SIG-M5 treated with dmso at 0.1 percent for 504 hours (cell line): Measurements from ENCODE around the gene EPB41L5.
A peak's percentile ranks its signal among the peaks of the same experiment; 100 is the strongest.
"Not testable (repeated sequence)": the region's sequence is repeated elsewhere in the genome, so short reads cannot be mapped to it uniquely, and the experiment has no call there.

Source experiments
- DNase-seq: peaks from one replicate; lab custom pipeline; 2025; ENCODE audit not compliant: unreplicated experiment; lab: John Stamatoyannopoulos, UW

Gene EPB41L5

GRCh38 chr2:120140866-120141265 is 128.0 kb downstream of the EPB41L5 start:
- DNase-seq, result no peak

DNA sequence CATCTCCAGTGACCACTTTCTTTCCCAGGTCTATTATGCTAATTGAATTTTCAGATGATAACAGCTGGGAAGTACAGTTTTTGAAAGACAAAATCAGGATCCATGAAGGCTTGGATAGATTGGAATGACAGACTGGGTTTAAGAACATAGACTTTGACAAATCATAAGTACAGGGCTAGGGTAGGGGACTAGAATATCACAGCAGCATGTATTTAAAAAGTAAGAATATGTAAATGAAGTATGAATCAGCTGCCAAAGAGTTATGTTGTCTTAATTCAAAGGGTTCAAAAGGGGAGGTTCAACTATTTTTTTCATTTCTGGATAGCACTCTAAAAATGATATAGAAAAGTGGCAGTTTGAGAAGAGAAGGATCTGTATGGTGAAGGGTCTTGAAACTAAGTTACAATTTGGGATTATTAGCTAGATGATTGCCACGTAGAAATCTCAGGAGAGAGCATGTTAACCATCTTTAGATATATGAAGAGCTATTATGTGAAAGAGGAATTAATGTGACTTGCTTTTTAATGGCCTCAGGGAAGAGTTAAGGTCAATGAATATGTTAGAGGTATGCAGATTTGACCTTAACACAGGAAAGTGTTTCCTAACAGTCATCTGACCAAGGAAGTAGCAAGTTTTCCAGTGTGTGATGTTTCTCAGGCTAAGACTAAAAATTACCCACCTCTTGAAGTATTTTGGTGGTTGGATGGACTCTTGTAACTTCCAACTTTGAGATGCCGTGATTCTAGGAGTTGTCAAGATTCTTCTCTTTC is 128.6 kb downstream of the EPB41L5 start:
- no peak for DNase-seq

GRCh38 chr2:120142528-120143219 is 129.8 kb downstream of the EPB41L5 start:
- DNase-seq, result no peak

DNA sequence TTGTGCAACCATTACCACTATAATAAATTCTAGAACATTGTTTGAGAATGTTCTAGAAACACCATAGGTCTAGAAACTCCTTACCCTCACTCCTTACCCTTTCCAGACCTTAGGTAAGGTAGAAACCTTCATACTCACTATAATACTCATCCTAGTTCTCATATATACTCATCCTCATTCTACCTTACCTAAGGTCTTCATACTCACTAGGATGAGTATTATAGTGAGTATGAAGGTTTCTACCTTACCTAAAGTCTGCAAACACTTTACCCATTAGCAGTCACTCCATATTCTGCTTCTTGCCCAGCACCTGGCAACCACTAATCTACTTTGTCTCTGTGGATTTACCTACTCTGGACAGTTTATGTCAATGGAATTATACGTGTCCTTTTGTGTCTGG is 135.4 kb downstream of the EPB41L5 start:
- no peak for DNase-seq

DNA sequence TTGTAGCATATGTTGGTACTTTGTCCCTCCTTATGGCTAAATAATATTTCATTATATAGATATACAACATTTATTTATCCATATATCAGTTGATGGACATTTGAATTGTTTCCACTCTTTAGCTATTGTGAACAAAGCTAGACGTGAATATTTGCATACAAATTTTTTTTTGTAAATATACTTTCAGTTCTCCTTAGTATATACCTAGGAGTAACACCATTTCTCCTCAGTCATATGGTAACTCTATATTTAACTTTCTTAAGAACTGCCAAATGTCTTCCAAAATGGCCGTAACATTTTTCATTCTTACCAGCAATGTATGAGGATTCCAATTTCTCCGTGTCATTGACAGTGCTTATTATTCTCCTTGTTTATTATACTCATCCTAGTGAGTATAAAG is 135.8 kb downstream of the EPB41L5 start:
- DNase-seq, result no peak

DNA sequence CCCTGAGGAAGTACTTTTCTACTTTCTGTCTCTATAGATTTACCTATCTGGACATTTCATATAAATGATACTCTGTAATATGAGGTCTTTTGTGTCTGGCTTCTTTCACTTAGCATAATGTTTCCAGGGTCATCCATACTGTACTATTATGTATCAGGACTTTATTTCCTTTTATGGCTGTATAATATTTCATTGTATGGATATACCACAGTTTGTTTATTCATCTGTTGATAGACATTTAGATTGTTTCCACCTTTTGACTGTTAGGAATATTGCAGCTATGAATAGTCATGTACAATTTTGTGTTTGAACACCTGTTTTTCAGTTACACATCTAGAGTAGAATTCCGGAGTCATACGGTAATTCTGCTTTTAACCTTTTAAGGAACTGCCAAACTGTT is 136.5 kb downstream of the EPB41L5 start:
- no peak for DNase-seq

GRCh38 chr2:120150040-120150482 is 137.2 kb downstream of the EPB41L5 start:
- no peak for DNase-seq

- DNase-seq, result no peak
Measured at GRCh38 chr2:120155308-120155707, 142.4 kb downstream of the EPB41L5 start.

- DNase-seq, result not testable (repeated sequence)
Measured at GRCh38 chr2:120158658-120159057, 145.8 kb downstream of the EPB41L5 start.

DNA sequence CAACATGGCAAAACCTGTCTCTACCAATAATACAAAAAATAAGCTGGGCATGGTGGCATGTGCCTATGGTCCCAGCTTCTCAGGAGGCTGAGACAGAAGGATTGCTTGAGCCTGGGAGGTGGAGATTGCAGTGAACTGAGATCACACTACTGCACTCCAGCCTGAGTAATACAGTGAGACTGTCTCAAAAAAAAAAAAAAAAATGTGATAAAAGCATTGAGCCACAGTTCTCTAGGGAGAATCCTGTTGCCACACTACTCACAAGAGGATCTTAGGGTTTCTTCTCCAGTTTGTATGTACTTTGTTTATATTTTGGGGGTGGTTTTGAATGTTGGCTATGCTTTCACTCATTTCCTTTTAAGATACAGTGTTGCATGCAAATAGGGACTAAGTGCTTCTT is 148.3 kb downstream of the EPB41L5 start:
- DNase-seq, result no peak

GRCh38 chr2:120162716-120163115 is 149.8 kb downstream of the EPB41L5 start:
- no peak for DNase-seq

DNA sequence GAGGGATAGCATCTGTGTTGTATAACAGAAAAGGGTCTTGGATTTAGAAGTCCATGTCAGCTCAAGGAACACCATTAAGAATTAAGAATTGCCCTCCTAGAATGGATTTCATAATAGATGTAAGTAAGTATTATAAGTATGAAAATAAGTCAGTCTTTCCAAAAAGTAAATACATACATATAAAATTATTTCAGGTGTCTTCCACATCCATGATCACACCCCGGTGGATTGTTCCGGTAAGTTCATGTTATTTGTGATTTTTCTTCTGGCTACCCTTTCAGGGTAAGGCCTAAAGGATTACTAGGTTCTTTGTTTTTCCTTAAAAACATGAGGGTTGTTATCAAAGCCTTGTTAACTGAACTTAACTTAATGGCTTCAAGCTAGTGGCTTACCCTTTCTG is 154.4 kb downstream of the EPB41L5 start:
- DNase-seq, result no peak

- no peak for DNase-seq
Measured at GRCh38 chr2:120169020-120169419, 156.1 kb downstream of the EPB41L5 start.

GRCh38 chr2:120174963-120175581 is 162.2 kb downstream of the EPB41L5 start:
- peak; percentile 51 for DNase-seq

- DNase-seq, result no peak
Measured at GRCh38 chr2:120176526-120176925, 163.6 kb downstream of the EPB41L5 start.

GRCh38 chr2:120177001-120177621 is 164.2 kb downstream of the EPB41L5 start:
- DNase-seq, result peak; percentile 83

- no peak for DNase-seq
Measured at GRCh38 chr2:120177973-120178372, 165.1 kb downstream of the EPB41L5 start.

DNA sequence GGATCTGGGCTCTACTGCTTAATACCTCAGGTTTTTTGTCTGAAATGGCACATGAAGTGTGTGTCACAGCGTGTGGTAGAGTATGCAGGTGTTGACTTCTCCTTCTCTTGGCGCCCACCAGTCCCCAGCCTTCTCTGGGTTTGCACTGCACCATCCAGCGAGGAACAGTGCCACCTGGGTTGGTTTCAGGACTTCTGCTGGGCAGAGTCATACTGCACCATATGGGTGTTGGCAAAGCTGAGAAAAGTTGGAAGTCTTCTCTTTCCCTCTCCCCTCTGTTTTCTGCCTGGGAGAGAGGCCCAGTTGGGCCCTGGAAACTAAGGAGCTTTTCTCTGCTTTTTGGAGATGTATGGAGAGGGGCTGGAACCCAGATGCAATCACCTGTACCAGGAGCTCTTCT is 166.5 kb downstream of the EPB41L5 start:
- DNase-seq, result no peak

DNA sequence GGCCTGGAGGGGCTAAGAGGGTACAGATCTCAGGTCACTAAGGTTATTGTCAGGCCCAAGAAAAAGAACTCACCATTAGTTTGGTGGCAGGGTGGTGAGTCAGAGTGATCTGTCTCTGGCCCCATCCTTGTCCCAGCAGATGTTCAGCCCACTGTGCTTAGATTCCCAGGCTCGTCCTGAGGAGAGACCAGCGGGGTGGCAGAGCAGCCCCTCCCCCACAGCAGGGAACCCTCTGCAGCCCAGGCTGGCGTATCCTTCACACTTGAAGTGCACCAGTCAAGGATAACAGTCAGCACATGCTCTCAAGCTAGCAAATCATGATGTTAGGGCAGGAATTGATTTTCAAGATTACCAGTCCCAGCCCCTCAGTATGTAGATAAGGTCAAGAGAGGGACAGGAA is 167.2 kb downstream of the EPB41L5 start:
- DNase-seq, result no peak

GRCh38 chr2:120182019-120182560 is 169.2 kb downstream of the EPB41L5 start:
- no peak for DNase-seq

DNA sequence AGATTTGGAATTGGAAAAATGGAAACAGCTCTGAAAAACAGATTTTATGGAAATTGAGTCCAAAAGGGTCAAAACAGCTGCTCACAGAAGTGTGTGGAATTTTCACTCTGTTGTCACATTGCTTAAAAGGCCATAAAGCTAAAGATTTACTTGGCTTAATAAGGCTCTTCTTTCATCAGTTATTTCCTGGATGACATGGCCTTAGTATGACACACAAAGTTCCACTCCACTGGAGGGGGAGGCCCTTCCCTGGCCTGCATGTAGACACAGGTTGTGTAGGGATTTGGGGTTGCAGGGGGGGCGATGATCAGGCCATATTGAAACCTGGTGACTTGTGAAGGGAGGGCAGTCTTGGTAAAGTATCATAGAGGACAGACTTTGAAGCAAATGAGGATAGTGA is 176.3 kb downstream of the EPB41L5 start:
- DNase-seq, result no peak
